PC-3 (cell line): Measurements from ENCODE around the gene AKT1. TPM values are rescaled to one million over a fixed set of nuclear protein-coding genes. Genes with fewer than 3 reads are reported as not detected.

Source experiments
- ATAC-seq: fragments of 200-7000 bp; cut with Tn5 transposase; 2 replicates; pipeline ENCODE4 v1.9.1; 2020; ENCODE audit warnings: mild to moderate bottlenecking, moderate library complexity
- BruUV-seq: library from RNA; stranded (reverse); fragments of 400-500 nt; replicated peaks from 2 replicates; lab custom pipeline; 2021; lab: Mats Ljungman, UMichigan
- CTCF ChIA-PET: fragments of 300-600 bp; sonication (Branson Sonifier 250); formaldehyde crosslinking; loops from one replicate; lab custom pipeline; 2022; ENCODE audit warnings: antibody characterized with exemption; lab: Charles Lee
- POLR2A ChIA-PET: fragments of 300-600 bp; sonication (Branson Sonifier 250); formaldehyde crosslinking; loops from one replicate; lab custom pipeline; 2022; ENCODE audit warnings: antibody characterized with exemption; ENCODE audit not compliant: unreplicated experiment; lab: Charles Lee
- DNase-seq: peaks from one replicate; pipeline ENCODE4 v3.0.0-alpha.2; 2015
- H2AFZ ChIP-seq: fragments of 300-600 bp; sonication (generic); 2 replicates; pipeline ENCODE4 v1.6.0; 2016; ENCODE audit warnings: antibody characterized with exemption, low read length
- H3F3A ChIP-seq: fragments of 300-600 bp; sonication (generic); one replicate; pipeline ENCODE4 v1.6.0; 2017; ENCODE audit warnings: antibody characterized with exemption, low read length, control low read depth, mild to moderate bottlenecking; ENCODE audit not compliant: unreplicated experiment
- H3K27ac ChIP-seq: fragments of 300-600 bp; sonication (generic); 2 replicates; pipeline ENCODE4 v1.5.1; 2016; ENCODE audit warnings: mild to moderate bottlenecking, low read length
- H3K27me3 ChIP-seq: fragments of 300-600 bp; sonication (generic); 2 replicates; pipeline ENCODE4 v1.6.1; 2016; ENCODE audit warnings: low read length, mixed read lengths
- H3K36me3 ChIP-seq: fragments of 300-600 bp; sonication (generic); 2 replicates; pipeline ENCODE4 v1.6.1; 2016; ENCODE audit warnings: low read depth, mixed run types, low read length, mixed read lengths
- H3K4me1 ChIP-seq: fragments of 300-600 bp; sonication (generic); 2 replicates; pipeline ENCODE4 v1.5.1; 2016; ENCODE audit warnings: low read length; ENCODE audit not compliant: insufficient read depth
- H3K4me2 ChIP-seq: fragments of 300-600 bp; sonication (generic); 2 replicates; pipeline ENCODE4 v1.6.0; 2016; ENCODE audit warnings: low read length
- H3K4me3 ChIP-seq: fragments of 300-600 bp; sonication (generic); 2 replicates; pipeline ENCODE4 v1.5.1; 2016; ENCODE audit warnings: mild to moderate bottlenecking, low read length, mixed read lengths
- H3K79me2 ChIP-seq: fragments of 300-600 bp; sonication (generic); 2 replicates; pipeline ENCODE4 v1.6.1; 2017; ENCODE audit warnings: low read length, mixed read lengths
- H3K9ac ChIP-seq: fragments of 300-600 bp; sonication (generic); 2 replicates; pipeline ENCODE4 v1.6.0; 2016; ENCODE audit warnings: mild to moderate bottlenecking, low read length
- H3K9me2 ChIP-seq: fragments of 300-600 bp; sonication (generic); replicated peaks from 2 replicates; pipeline ENCODE4 v1.6.1; 2016; ENCODE audit warnings: mixed run types, low read length, mixed read lengths
- H3K9me3 ChIP-seq: fragments of 300-600 bp; sonication (generic); 2 replicates; pipeline ENCODE4 v1.6.1; 2016; ENCODE audit warnings: low read length, mixed read lengths
- H4K20me1 ChIP-seq: fragments of 300-600 bp; sonication (generic); 2 replicates; pipeline ENCODE4 v1.6.1; 2016; ENCODE audit warnings: low read length, mixed read lengths
- CTCF ChIP-seq: fragments of 300-600 bp; sonication (generic); conservative IDR thresholded peaks from 2 replicates; pipeline ENCODE4 v1.5.1; 2017; ENCODE audit warnings: antibody characterized with exemption, low read depth, mild to moderate bottlenecking, low read length
- EZH2 ChIP-seq: fragments of 300-600 bp; sonication (generic); IDR thresholded peaks from one replicate; pipeline ENCODE4 v1.6.1; 2017; ENCODE audit warnings: antibody characterized with exemption, mild to moderate bottlenecking, low read length; ENCODE audit not compliant: unreplicated experiment
- EZH2phosphoT487 ChIP-seq: fragments of 300-600 bp; sonication (generic); IDR thresholded peaks from 2 replicates; pipeline ENCODE4 v1.6.1; 2018; ENCODE audit warnings: mild to moderate bottlenecking, antibody characterized with exemption, low read length, borderline replicate concordance
- intact Hi-C: fragments of 100-400 bp; cut with micrococcal nuclease; formaldehyde crosslinking; loops from 2 replicates; pipeline ENCODE4 v1.9.0; 2023
- total RNA-seq: library from RNA; depleted of rRNA; stranded (reverse); fragments of >200 nt; gene quantifications from 2 replicates; pipeline ENCODE4 v1.2.3, GENCODE V29; 2014

Gene AKT1
- total RNA-seq, 1 experiment from 2014 or later, result 196 TPM

GRCh38 chr14:104813286-104813685 is 17.7 kb upstream of the AKT1 start:
- POLR2A ChIA-PET, result no interaction called here
- Histone ChIP-seq H3K4me1 (peaks cover 13% of the 10 kb centered on the region; the same call in 1 of the 2 replicates), H3F3A (no peaks in the 10 kb centered on the region), H3K4me2 (no peak overlapping the region), H3K27me3 (no peaks in the 10 kb centered on the region), H3K79me2 (peaks cover 27% of the 10 kb centered on the region), H2AFZ (no peak overlapping the region), H3K4me3 (no peak overlapping the region), H4K20me1 (no peaks in the 10 kb centered on the region), H3K27ac (no peak overlapping the region), H3K9me3 (no peaks in the 10 kb centered on the region), H3K9me2 (no peaks in the 10 kb centered on the region), H3K9ac (no peak overlapping the region), H3K36me3 (no peaks in the 10 kb centered on the region)
- DNase-seq (no peak), ATAC-seq (no peak)
- no TSS peak for BruUV-seq
- intact Hi-C loops, result no loop called here
- TF ChIP-seq CTCF, result no peak
- no peak for TF ChIP-seq EZH2
- no peak for TF ChIP-seq EZH2phosphoT487
- CTCF ChIA-PET, result no interaction called here

- Histone ChIP-seq H3K4me1 (0 out of 2 replicates have a peak, but pooled peaks cover 9% of the 10 kb centered on the region), H2AFZ (no peak overlapping the region), H3K4me3 (no peak overlapping the region), H3K27me3 (no peaks in the 10 kb centered on the region), H3K36me3 (no peaks in the 10 kb centered on the region), H4K20me1 (0 out of 2 replicates have a peak, but pooled peaks cover 4% of the 10 kb centered on the region), H3K9me3 (no peaks in the 10 kb centered on the region), H3K79me2 (peaks cover 11% of the 10 kb centered on the region), H3K9me2 (no peaks in the 10 kb centered on the region), H3K4me2 (no peak overlapping the region), H3K27ac (no peak overlapping the region), H3F3A (no peaks in the 10 kb centered on the region), H3K9ac (no peak overlapping the region)
- no peak for DNase-seq
- no peak for TF ChIP-seq EZH2
- no peak for TF ChIP-seq CTCF
- TF ChIP-seq EZH2phosphoT487, result no peak
- ChIA-PET CTCF (no interaction called here), POLR2A (no interaction called here)
- no peak for ATAC-seq
- intact Hi-C loops, result no loop called here
- no TSS peak for BruUV-seq
These were observed 14.8 kb upstream of the AKT1 start for GRCh38 chr14:104810316-104810715.

DNA sequence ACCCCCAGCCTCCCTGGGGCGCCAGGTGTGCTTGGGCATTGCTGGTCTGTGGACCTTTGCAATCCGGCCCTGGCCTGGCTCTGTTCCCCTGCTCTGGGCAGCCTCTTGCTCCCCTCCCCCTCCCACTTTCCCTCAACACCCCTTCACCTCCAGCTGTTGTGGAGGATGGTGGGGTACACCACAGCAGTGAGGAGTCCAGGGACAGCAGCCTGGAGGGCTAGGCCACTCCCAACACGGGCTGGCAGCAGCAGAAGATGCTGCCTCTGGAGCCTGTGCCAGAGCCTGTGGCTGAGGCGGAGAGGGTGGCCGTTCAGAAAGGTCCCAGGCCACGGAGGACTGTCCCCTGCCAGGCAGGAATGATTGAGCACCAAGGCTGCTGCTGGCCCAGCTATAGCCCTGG is 12.9 kb upstream of the AKT1 start:
- intact Hi-C loops, result no loop called here
- POLR2A ChIA-PET, result no interaction called here

More for the DNA sequence above, 12.9 kb upstream of the AKT1 start:
- no peak overlapping the region for H3K4me2 ChIP-seq
- no peak overlapping the region for H3K9ac ChIP-seq
- ATAC-seq (no peak), DNase-seq (no peak)
- H3K27me3 ChIP-seq, result no peaks in the 10 kb centered on the region
- H3F3A ChIP-seq, result no peaks in the 10 kb centered on the region
- no peaks in the 10 kb centered on the region for H3K9me3 ChIP-seq
- H3K4me1 ChIP-seq, result peaks cover 17% of the 10 kb centered on the region; the same call in 1 of the 2 replicates
- TF ChIP-seq EZH2 (no peak), EZH2phosphoT487 (no peak), CTCF (no peak)
- no peaks in the 10 kb centered on the region for H3K79me2 ChIP-seq
- CTCF ChIA-PET, result no interaction called here
- no TSS peak for BruUV-seq
- no peaks in the 10 kb centered on the region for H3K9me2 ChIP-seq
- H2AFZ ChIP-seq, result no peak overlapping the region
- no peaks in the 10 kb centered on the region for H3K36me3 ChIP-seq
- no peak overlapping the region for H3K4me3 ChIP-seq
- 0 out of 2 replicates have a peak, but pooled peaks cover 4% of the 10 kb centered on the region for H4K20me1 ChIP-seq
- H3K27ac ChIP-seq, result no peak overlapping the region
